HG02678 (cell line): ENCODE measurements around the gene CPXCR1.
"Not testable (repeated sequence)": the region's sequence is repeated elsewhere in the genome, so short reads cannot be mapped to it uniquely, and the experiment has no call there.

ENCODE experiments used
- ATAC-seq: cut with Tn5 transposase; IDR thresholded peaks from one replicate; pipeline ENCODE4 v1.9.1; 2021; ENCODE audit warnings: mild to moderate bottlenecking, moderate library complexity; ENCODE audit not compliant: unreplicated experiment

The CPXCR1 gene

GRCh38 chrX:88746925-88747324 is at the start of gene CPXCR1:
Gene CPXCR1 (plus strand): TSS chrX:88747225. CDS start chrX:88753415, 6,190 bp downstream.
- no peak for ATAC-seq

- ATAC-seq = no peak
Observed at GRCh38 chrX:88735835-88736234, 11.2 kb upstream of the CPXCR1 start.

- ATAC-seq = not testable (repeated sequence)
Observed at GRCh38 chrX:88746215-88746614, 810 bp upstream of the CPXCR1 start.

- ATAC-seq = not testable (repeated sequence)
Observed at GRCh38 chrX:88752339-88752738, 5.3 kb downstream of the CPXCR1 start.

- no peak for ATAC-seq
Observed at GRCh38 chrX:88789825-88790224, 42.8 kb downstream of the CPXCR1 start.
